Parathyroid adenoma (tissue), 2 donors: ENCODE results near the gene RXFP1.
A peak's percentile ranks its signal among the peaks of the same experiment; 100 is the strongest.

ENCODE experiments used
- H2AFZ ChIP-seq: fragments of 300-600 bp; sonication (generic); one replicate; pipeline ENCODE4 v1.7.0; 2017; ENCODE audit warnings: antibody characterized with exemption, mild to moderate bottlenecking
- H3K27ac ChIP-seq: fragments of 300-600 bp; sonication (generic); one replicate; pipeline ENCODE4 v1.7.0; 2017
- H3K27me3 ChIP-seq: fragments of 300-600 bp; sonication (generic); one replicate; pipeline ENCODE4 v1.7.0; 2017; ENCODE audit warnings: low read length; ENCODE audit not compliant: control insufficient read depth, insufficient read depth
- H3K36me3 ChIP-seq: fragments of 300-600 bp; sonication (generic); one replicate; pipeline ENCODE4 v1.7.0; 2017; ENCODE audit warnings: low read length; ENCODE audit not compliant: control insufficient read depth, insufficient read depth
- H3K4me1 ChIP-seq: fragments of 300-600 bp; sonication (generic); one replicate; pipeline ENCODE4 v1.7.0; 2017; ENCODE audit warnings: control low read depth
- H3K4me2 ChIP-seq: fragments of 300-600 bp; sonication (generic); one replicate; pipeline ENCODE4 v1.7.0; 2017; ENCODE audit warnings: low read length
- H3K4me3 ChIP-seq: fragments of 300-600 bp; sonication (generic); one replicate; pipeline ENCODE4 v1.7.0; 2017; ENCODE audit warnings: low read depth, low read length
- H3K79me2 ChIP-seq: fragments of 300-600 bp; sonication (generic); one replicate; pipeline ENCODE4 v1.7.0; 2017; ENCODE audit warnings: control low read depth
- H3K9ac ChIP-seq: fragments of 300-600 bp; sonication (generic); one replicate; pipeline ENCODE4 v1.7.0; 2017; ENCODE audit warnings: mild to moderate bottlenecking
- H3K9me3 ChIP-seq: fragments of 300-600 bp; sonication (generic); one replicate; pipeline ENCODE4 v1.7.0; 2017; ENCODE audit warnings: low read length; ENCODE audit not compliant: control insufficient read depth
- TF ChIP-seq, protein P1 (sequence below): fragments of 300-600 bp; sonication (generic); IDR thresholded peaks from one replicate; pipeline ENCODE4 v1.7.0; 2017; ENCODE audit warnings: antibody characterized with exemption, mild to moderate bottlenecking
- donor health status: primary hyperparathyroidism.

Gene RXFP1

DNA sequence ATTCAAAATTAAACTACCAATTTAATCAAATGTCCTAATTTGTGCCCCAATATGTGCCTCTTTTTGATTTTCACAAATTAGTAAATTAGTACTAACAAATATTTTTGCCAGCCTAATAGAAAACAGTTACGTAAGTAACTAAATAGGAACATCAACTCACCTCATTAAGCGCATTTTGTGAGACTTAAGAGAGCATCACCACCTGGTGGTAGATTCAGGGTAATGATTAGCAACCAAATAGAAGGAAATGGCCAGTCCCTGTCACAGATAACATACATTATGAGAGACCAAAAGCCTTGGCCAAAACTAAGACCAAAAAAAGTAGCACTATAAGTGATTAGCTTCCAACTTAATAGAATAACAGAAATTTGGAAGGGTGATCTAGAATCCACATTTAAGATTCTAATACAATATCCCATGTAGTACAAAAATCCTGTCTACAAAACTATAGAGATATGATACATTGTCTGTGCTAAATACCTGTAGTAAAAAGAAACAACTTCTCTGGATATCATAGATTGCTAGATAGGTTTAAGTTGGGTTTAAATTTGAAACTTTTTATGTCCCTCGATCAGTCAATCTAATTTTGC, 103.3 kb downstream of the RXFP1 start:
- no peak overlapping the region for H3K9ac ChIP-seq
- H3K9me3 ChIP-seq: no peaks in the 10 kb centered on the region
- no peaks in the 10 kb centered on the region for H3K4me1 ChIP-seq
- TF ChIP-seq, protein P1, sequence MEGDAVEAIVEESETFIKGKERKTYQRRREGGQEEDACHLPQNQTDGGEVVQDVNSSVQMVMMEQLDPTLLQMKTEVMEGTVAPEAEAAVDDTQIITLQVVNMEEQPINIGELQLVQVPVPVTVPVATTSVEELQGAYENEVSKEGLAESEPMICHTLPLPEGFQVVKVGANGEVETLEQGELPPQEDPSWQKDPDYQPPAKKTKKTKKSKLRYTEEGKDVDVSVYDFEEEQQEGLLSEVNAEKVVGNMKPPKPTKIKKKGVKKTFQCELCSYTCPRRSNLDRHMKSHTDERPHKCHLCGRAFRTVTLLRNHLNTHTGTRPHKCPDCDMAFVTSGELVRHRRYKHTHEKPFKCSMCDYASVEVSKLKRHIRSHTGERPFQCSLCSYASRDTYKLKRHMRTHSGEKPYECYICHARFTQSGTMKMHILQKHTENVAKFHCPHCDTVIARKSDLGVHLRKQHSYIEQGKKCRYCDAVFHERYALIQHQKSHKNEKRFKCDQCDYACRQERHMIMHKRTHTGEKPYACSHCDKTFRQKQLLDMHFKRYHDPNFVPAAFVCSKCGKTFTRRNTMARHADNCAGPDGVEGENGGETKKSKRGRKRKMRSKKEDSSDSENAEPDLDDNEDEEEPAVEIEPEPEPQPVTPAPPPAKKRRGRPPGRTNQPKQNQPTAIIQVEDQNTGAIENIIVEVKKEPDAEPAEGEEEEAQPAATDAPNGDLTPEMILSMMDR: peak; percentile 37
- H3K4me2 ChIP-seq: no peak overlapping the region
- H3K36me3 ChIP-seq: no peaks in the 10 kb centered on the region
- H3K4me3 ChIP-seq: no peak overlapping the region
- H3K27ac ChIP-seq: no peak overlapping the region
- H3K27me3 ChIP-seq: no peaks in the 10 kb centered on the region
- no peak overlapping the region for H2AFZ ChIP-seq
- H3K79me2 ChIP-seq: no peaks in the 10 kb centered on the region

DNA sequence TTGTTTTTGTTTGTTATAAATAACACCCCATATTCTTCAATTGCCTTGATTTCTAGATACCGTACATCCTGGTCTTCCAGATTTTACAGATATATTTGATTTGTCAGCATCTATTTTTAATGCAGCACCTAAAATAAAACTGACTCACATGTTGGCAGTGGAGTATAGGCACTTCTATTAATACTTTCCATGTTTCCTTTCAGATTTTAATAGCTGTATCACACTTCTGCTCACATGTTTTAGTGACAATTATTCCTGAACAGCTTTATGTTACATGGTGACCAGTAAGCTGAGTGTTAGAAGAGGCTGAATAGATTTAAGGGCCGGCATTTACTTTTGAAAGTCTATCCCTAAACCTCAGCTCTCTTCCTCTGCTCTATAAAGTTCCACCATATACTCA, 103.9 kb downstream of the RXFP1 start:
- H3K27ac ChIP-seq: no peak overlapping the region
- TF ChIP-seq, protein P1: no peak
- no peak overlapping the region for H3K9ac ChIP-seq

DNA sequence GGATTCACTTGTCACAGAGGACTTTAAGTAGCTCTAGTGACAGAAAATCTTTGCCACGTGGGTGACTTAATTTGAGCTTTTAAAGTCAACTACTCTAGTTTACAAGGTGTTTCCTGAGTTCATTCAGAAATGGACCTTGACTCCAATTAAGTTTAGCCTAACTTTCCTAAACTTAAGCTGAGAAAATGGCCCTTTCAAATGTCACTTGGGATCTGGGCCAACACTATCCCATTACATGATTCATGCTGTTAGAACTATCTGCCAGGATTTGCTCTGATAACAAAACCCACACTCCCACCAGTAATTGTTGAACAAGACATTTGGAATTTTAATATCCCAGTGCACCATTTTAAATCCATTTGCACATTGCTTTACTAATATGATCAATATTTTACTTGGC, 109.2 kb downstream of the RXFP1 start:
- TF ChIP-seq, protein P1: no peak
- no peak overlapping the region for H3K4me3 ChIP-seq
- H3K27ac ChIP-seq: no peak overlapping the region
- H3K27me3 ChIP-seq: no peaks in the 10 kb centered on the region
- no peaks in the 10 kb centered on the region for H3K36me3 ChIP-seq
- H3K4me1 ChIP-seq: no peaks in the 10 kb centered on the region
- H3K9ac ChIP-seq: no peak overlapping the region
- no peak overlapping the region for H3K4me2 ChIP-seq
- no peaks in the 10 kb centered on the region for H3K79me2 ChIP-seq
- no peaks in the 10 kb centered on the region for H3K9me3 ChIP-seq
- H2AFZ ChIP-seq: no peak overlapping the region

More for the DNA sequence above, 103.9 kb downstream of the RXFP1 start:
- Histone ChIP-seq H3K27me3 (no peaks in the 10 kb centered on the region), H2AFZ (no peak overlapping the region), H3K4me3 (no peak overlapping the region), H3K36me3 (no peaks in the 10 kb centered on the region), H3K9me3 (no peaks in the 10 kb centered on the region), H3K4me2 (no peak overlapping the region), H3K4me1 (no peaks in the 10 kb centered on the region), H3K79me2 (no peaks in the 10 kb centered on the region)

DNA sequence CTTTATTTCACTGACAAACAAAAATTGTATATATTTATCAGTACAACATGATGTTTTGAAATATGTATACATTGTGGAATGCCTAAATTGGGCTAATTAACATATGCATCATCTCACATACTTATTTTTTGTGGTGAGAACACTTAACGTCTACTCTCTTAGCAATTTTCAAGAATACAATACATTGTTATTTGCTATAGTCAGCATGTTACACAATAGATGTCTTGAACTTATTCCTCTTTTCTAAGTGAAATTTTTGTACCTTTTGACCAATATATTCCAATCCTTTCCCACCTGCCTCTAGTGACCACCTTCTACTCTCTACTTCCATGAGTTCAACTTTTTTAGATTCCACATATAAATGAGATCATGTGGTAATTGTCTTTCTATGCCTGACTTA, 114.9 kb downstream of the RXFP1 start:
- no peaks in the 10 kb centered on the region for H3K9me3 ChIP-seq
- H3K4me2 ChIP-seq: no peak overlapping the region
- H3K4me1 ChIP-seq: no peaks in the 10 kb centered on the region
- no peak overlapping the region for H3K4me3 ChIP-seq
- TF ChIP-seq, protein P1: no peak
- no peak overlapping the region for H2AFZ ChIP-seq
- no peaks in the 10 kb centered on the region for H3K36me3 ChIP-seq
- H3K79me2 ChIP-seq: no peaks in the 10 kb centered on the region
- H3K27ac ChIP-seq: no peak overlapping the region
- no peaks in the 10 kb centered on the region for H3K27me3 ChIP-seq
- H3K9ac ChIP-seq: no peak overlapping the region

DNA sequence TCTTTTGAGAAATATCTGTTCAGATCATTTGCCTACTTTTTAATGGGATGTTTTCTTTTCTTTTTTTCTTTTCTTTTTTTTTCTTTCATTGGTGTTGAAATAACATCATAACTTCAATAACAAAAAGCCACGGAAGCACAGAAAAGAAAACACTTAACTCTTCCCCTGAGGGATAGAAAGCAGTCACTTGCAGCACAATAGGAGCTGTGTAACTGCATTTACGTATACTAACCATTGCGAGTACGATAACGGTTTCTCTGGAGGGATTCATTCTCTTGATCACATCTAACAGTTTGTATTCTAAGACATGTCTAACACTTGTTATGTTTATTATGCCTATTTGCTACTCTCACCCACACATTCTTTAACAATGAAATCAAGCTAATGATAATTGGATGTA, 122.7 kb downstream of the RXFP1 start:
- H3K9ac ChIP-seq: no peak overlapping the region
- H3K9me3 ChIP-seq: no peaks in the 10 kb centered on the region
- no peaks in the 10 kb centered on the region for H3K36me3 ChIP-seq
- no peak overlapping the region for H3K4me2 ChIP-seq
- H3K27ac ChIP-seq: no peak overlapping the region
- TF ChIP-seq, protein P1: no peak
- H2AFZ ChIP-seq: no peak overlapping the region
- H3K79me2 ChIP-seq: no peaks in the 10 kb centered on the region
- H3K27me3 ChIP-seq: no peaks in the 10 kb centered on the region
- H3K4me3 ChIP-seq: no peak overlapping the region
- H3K4me1 ChIP-seq: no peaks in the 10 kb centered on the region
